ENCODE measurements around the gene GLRA3. TPM values are rescaled to one million over a fixed set of nuclear protein-coding genes. Genes with fewer than 3 reads are reported as not detected.
A peak's percentile ranks its signal among the peaks of the same experiment; 100 is the strongest.
"Not testable (repeated sequence)": the region's sequence is repeated elsewhere in the genome, so short reads cannot be mapped to it uniquely, and the experiment has no call there.

The GLRA3 gene
- total RNA-seq, 1 donor from 2014 or later: not detected

DNA sequence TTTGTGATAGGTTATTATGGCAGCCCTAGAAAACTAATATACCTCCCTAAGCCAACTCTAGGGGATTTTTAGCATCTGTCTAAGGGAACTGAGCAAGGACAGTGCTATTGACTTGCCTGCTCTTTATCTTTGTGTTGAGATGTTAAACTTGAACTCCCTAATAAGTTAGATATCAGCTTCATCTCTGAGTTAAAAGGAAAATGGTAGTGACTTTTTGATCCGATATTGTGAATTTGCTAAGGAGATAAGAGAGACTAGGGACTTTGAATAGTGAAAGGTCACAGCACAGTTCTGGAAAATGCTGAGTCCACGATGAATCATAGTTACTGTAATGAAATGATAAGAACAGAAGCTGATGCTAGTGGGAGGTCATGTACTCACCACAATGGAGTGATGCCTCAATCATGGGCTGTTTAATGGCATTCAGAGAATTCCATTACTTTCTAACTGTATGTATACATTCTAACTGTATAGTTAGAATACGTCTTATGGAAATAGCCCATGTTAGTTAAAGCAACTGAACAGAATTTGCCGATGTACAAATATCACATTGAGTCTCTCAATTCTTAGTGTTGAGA lies 147.2 kb downstream of the GLRA3 start:
- DNase-seq (no peak), ATAC-seq (no peak)
- intact Hi-C loops (cut with micrococcal nuclease): no loop called here

- intact Hi-C loops (cut with micrococcal nuclease): no loop called here
- DNase-seq: no peak
- ATAC-seq: no peak
These were observed 154.7 kb downstream of the GLRA3 start for GRCh38 chr4:174674305-174674840.

- intact Hi-C loops (cut with micrococcal nuclease): no loop called here
- DNase-seq (no peak), ATAC-seq (no peak)
These were observed 155.2 kb downstream of the GLRA3 start for GRCh38 chr4:174673865-174674264.

GRCh38 chr4:174672276-174672675 lies 156.8 kb downstream of the GLRA3 start:
- ATAC-seq (no peak), DNase-seq (no peak)
- intact Hi-C loops (cut with micrococcal nuclease): no loop called here

DNA sequence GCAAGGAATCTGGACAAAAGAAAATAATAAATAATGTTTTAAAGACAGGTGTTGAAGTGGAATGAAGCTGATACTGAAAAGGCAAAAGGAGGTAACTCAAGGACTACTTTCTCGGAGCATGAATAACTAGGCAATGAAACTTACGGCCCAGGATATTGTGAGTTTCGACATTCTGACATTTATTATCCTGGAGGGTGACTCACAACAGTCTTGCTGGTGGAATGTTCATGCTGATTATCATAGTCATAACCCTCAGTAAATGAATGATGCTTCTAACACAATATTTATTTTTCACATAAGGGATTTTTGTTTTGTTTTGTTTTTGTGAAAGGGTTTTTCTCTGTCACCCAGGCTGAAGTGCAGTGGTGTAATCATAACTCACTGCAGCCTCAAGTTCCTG lies 159.8 kb downstream of the GLRA3 start:
- intact Hi-C loops (cut with micrococcal nuclease): no loop called here
- no peak for ATAC-seq
- no peak for DNase-seq

GRCh38 chr4:174665799-174666198 lies 163.2 kb downstream of the GLRA3 start:
- DNase-seq (no peak), ATAC-seq (no peak)
- intact Hi-C loops (cut with micrococcal nuclease): no loop called here

- intact Hi-C loops (cut with micrococcal nuclease): no loop called here
- DNase-seq (no peak), ATAC-seq (no peak)
These were observed 165.8 kb downstream of the GLRA3 start for GRCh38 chr4:174663216-174663615.

GRCh38 chr4:174658246-174658645 lies 170.8 kb downstream of the GLRA3 start:
- no peak for DNase-seq
- intact Hi-C loops (cut with micrococcal nuclease): no loop called here
- no peak for ATAC-seq

- ATAC-seq: no peak
- intact Hi-C loops (cut with micrococcal nuclease): no loop called here
- no peak for DNase-seq
These were observed 171.6 kb downstream of the GLRA3 start for GRCh38 chr4:174657472-174657871.

- intact Hi-C loops (cut with micrococcal nuclease): no loop called here
- no peak for ATAC-seq
These were observed 174.4 kb downstream of the GLRA3 start for GRCh38 chr4:174654634-174655033.

GRCh38 chr4:174650711-174651355 lies 178.2 kb downstream of the GLRA3 start:
- intact Hi-C loops (cut with micrococcal nuclease): no loop called here
- DNase-seq (no peak), ATAC-seq (no peak)

More at GRCh38 chr4:174654634-174655033, 174.4 kb downstream of the GLRA3 start:
- DNase-seq: no peak

- DNase-seq (no peak), ATAC-seq (peak; percentile 66)
- intact Hi-C loops (cut with micrococcal nuclease): no loop called here
These were observed 180.2 kb downstream of the GLRA3 start for GRCh38 chr4:174648812-174649211.

GRCh38 chr4:174646326-174646725 lies 182.7 kb downstream of the GLRA3 start:
- ATAC-seq (no peak), DNase-seq (no peak)
- intact Hi-C loops (cut with micrococcal nuclease): no loop called here

DNA sequence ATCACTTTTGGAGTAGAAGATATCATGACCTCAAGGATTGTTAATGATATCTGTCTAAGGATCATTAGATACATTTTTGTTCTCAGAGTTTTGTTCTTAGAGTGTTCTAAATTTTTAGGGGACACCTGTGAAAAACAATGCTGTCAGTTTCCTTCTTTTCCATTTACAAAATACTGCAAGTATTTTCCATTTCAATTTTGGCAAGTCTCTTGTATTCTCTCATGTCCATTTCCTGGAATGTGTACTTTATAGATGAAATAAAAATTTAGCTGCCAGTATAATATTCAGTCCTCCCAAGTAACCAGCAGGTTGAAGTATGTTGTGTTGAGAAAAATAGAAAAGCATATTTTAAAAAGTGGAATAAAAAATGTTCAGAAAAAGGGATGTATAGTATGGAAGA lies 188.9 kb downstream of the GLRA3 start:
- DNase-seq: no peak
- no peak for ATAC-seq
- intact Hi-C loops (cut with micrococcal nuclease): no loop called here

- DNase-seq (no peak), ATAC-seq (no peak)
- intact Hi-C loops (cut with micrococcal nuclease): no loop called here
These were observed 193.3 kb downstream of the GLRA3 start for GRCh38 chr4:174635732-174636131.

- ATAC-seq (no peak), DNase-seq (no peak)
- intact Hi-C loops (cut with micrococcal nuclease): loop anchor here (2.0 kb wide), 1 partner anchor 269 kb away; no protein-coding TSS in a partner anchor
These were observed 195.6 kb downstream of the GLRA3 start for GRCh38 chr4:174633399-174633798.

GRCh38 chr4:174631901-174632758 lies 196.9 kb downstream of the GLRA3 start:
- intact Hi-C loops (cut with micrococcal nuclease): loop anchor here (2.0 kb wide), 1 partner anchor 267 kb away; no protein-coding TSS in a partner anchor
- DNase-seq (no peak), ATAC-seq (no peak)

GRCh38 chr4:174629907-174630450 lies 199.1 kb downstream of the GLRA3 start:
- intact Hi-C loops (cut with micrococcal nuclease); DNase-seq; ATAC-seq: not testable (repeated sequence)

DNA sequence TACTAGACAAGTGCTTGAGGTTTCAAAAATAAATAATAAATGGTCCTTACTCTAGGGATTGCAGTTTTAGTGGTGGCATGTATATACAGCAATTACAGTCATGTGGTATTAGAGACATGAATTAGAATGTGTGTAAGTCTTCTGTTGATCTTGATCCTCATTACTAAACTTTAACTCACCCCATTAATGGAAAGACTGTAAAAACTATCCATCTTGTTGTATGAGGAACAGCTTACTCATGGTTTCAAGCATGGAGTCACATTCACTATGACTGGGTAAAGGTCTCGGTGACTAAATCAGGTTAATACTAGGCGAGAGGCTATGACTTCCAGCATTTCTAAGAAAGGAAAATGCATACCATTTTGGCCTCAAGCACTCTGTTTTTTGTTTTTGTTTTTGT lies 199.8 kb downstream of the GLRA3 start:
- no peak for DNase-seq
- ATAC-seq: no peak

DNA sequence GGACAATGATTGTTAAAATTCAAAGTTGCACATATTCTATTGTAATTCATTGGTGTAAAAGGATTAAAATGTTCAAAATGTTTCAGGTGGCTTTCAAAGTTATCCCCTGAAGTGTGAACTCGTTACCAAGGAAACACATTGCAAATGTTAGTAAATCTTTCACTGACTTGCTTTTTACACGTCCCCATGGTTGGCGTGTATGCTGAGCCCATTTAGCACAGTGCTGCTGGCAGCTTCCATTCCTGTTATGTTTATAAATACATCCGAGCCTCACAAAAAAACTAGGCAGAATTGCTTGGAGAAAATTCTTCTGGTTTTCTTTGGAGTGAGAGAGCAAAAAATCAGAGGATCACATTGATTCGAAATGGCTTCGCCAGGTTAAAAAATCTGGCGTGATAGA lies 200.9 kb downstream of the GLRA3 start:
- DNase-seq (no peak), ATAC-seq (no peak)
- intact Hi-C loops (cut with micrococcal nuclease): no loop called here

More for the DNA sequence above, 199.8 kb downstream of the GLRA3 start:
- intact Hi-C loops (cut with micrococcal nuclease): no loop called here
